ENCODE results near the gene SYCP3. TPM values are rescaled to one million over a fixed set of nuclear protein-coding genes. Genes with fewer than 3 reads are reported as not detected.

SYCP3 gene
- total RNA-seq, 2 experiments from 2014 or later = 0.16 TPM; not detected in 1

DNA sequence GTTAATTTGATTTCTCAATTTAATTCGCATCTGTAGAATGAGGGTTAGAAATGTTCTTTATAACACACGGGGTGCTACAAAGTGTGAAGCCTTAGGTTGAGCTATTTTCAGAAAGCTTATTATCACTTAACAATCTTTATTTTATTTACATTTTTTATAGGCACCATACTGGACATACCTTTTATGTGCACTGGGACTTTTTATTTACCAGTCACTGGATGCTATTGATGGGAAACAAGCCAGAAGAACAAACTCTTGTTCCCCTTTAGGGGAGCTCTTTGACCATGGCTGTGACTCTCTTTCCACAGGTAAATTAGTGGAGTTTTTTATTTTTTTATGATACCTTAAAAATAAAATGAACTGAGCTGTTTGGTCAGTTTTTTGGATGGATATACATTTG is 25.3 kb downstream of the SYCP3 start:
- Mint-ChIP-seq H3K9me3 (ENCODE audit: low read depth) (no peaks in the 10 kb centered on the region), H3K4me1 (peaks cover 5% of the 10 kb centered on the region), H3K36me3 (ENCODE audit: low read depth) (no peaks in the 10 kb centered on the region), H3K27me3 (no peaks in the 10 kb centered on the region), H3K4me3 (no peak overlapping the region), H3K27ac (no peak overlapping the region)
- ChIA-PET POLR2A (no interaction called here), CTCF (interaction anchor here (0.9 to 1.0 kb wide), 2 partner anchors 35 to 53 kb away, joined by 3 read pairs; no protein-coding TSS in a partner anchor)
- intact Hi-C loops (cut with DNase I, micrococcal nuclease) = no loop called here
- no peak for DNase-seq
- ATAC-seq = no peak

DNA sequence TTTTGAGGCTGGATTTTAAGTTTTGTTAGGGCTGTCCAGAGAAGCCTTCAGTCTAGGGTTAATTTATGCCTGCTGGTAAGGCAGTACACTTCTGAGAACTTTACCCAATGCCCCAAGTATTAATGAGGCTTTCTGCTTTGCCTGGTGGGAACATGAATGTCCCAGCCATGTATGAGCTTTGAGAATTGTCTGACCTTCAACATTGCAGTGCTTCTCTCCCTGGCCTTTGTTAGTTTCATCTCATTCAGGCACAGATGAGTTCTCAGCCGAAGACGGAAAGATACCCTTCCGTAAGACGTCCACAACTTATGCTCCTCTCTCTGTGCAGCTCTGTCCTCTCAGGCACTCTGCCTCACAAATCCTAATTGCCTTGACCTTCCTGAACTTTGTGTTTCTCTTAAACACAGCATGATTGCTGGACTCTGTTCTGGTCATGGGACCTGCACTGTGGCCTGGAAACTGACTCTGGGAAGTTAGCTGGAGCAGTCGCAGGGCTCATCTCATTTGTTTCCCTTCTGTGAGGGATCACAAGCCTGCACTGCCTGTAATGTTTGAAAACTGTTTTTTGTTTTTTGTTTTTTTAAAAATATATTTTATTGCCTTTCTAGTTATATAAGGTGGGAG is 26.1 kb downstream of the SYCP3 start:
- POLR2A ChIA-PET = no interaction called here
- no peaks in the 10 kb centered on the region for H3K36me3 Mint-ChIP-seq (ENCODE audit: low read depth)
- no peak overlapping the region for H3K4me3 Mint-ChIP-seq
- intact Hi-C loops (cut with DNase I, micrococcal nuclease) = no loop called here
- no peaks in the 10 kb centered on the region for H3K9me3 Mint-ChIP-seq (ENCODE audit: low read depth)
- H3K4me1 Mint-ChIP-seq = peaks cover 5% of the 10 kb centered on the region
- CTCF ChIA-PET = interaction anchor here (1.0 kb wide), 1 partner anchor 34 kb away, joined by 3 read pairs; no protein-coding TSS in a partner anchor
- H3K27me3 Mint-ChIP-seq = no peaks in the 10 kb centered on the region
- ATAC-seq (no peak), DNase-seq (no peak)
- H3K27ac Mint-ChIP-seq = no peak overlapping the region

DNA sequence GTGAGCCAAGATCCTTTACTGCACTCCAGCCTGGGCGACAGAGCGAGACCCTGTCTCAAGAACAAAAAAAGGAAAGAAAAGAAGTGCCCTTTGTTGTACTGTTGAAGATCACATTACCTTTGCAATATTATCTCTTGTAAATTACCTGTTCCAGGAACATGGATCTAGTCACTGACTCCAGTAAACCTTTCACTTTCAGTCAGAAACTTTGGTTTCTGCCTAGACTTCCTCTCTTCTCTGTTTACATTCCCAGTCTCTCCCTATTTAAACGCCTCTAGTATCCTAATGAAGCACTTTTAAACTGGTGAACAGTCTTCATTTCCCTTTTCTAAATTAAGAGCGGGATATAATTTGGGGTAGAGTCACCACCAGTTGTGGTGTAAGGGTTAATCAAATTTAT is 29.0 kb downstream of the SYCP3 start:
- H3K4me3 Mint-ChIP-seq = no peak overlapping the region
- no peaks in the 10 kb centered on the region for H3K9me3 Mint-ChIP-seq (ENCODE audit: low read depth)
- DNase-seq = no peak
- POLR2A ChIA-PET = no interaction called here
- H3K27ac Mint-ChIP-seq = no peak overlapping the region
- CTCF ChIA-PET = no interaction called here
- intact Hi-C loops (cut with DNase I, micrococcal nuclease) = no loop called here
- no peak for ATAC-seq
- H3K27me3 Mint-ChIP-seq = no peaks in the 10 kb centered on the region
- no peaks in the 10 kb centered on the region for H3K36me3 Mint-ChIP-seq (ENCODE audit: low read depth)
- peaks cover 10% of the 10 kb centered on the region for H3K4me1 Mint-ChIP-seq

DNA sequence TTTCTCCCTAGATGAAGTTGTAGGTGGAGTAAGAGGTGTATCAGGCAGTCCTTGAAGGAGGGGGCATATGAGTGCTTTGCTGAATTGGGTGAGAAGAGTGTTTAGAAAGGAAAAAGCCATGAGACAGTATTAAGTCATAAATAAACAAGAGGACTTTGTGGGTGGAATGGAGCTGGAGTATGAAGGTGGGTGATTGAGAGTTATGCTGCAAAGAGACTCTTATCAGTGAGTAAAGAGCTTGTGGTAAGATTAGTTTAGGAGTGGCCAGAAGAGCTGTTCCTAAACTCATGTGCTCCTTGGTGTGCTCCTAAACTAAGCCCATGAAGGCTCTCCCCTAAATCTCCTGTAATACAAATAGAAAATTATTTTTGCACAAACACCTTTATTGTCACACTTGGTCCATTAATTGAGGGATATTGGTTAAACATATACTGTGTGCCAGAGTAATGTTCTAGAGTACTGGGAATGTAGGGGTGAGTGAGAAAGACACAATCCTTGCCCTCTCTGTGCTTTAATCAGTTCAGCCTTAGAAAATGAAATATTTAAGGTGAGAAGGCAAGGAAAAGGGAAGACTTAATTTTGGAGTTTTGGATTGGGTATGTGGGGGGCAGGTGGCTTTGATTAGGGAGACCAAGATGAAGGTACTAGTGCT is 32.0 kb downstream of the SYCP3 start:
- Mint-ChIP-seq H3K27me3 (no peaks in the 10 kb centered on the region), H3K36me3 (ENCODE audit: low read depth) (no peaks in the 10 kb centered on the region), H3K4me3 (no peak overlapping the region), H3K9me3 (ENCODE audit: low read depth) (no peaks in the 10 kb centered on the region), H3K4me1 (peaks cover 10% of the 10 kb centered on the region), H3K27ac (no peak overlapping the region)
- ATAC-seq = no peak
- DNase-seq = no peak
- CTCF ChIA-PET = interaction anchor here (0.6 to 2.0 kb wide), 3 partner anchors 11 to 16 kb away, joined by 3 to 5 read pairs (median 3); no protein-coding TSS in a partner anchor
- intact Hi-C loops (cut with DNase I, micrococcal nuclease) = no loop called here
- POLR2A ChIA-PET = no interaction called here

DNA sequence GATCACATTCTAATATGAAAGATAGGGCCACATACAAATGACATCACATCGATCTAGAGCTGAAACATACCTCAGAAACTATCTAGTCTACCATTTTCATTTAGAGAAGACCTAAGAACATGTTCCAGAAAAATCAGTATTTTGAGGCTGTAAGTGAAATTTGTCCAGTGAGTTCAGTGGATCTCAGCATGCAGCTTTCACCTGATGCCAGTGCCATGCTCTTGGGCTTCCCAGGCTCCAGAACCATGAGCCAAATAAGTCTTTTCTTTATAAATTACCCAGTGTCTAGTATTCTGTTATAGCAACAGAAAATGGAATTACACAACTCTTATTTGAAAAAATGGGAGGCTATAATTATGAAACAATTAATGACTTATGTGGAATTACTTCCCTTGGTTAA is 32.9 kb downstream of the SYCP3 start:
- ATAC-seq (no peak), DNase-seq (no peak)
- ChIA-PET CTCF (interaction anchor here (1.0 kb wide), 1 partner anchor 1033 kb away, joined by 3 read pairs; no protein-coding TSS in a partner anchor), POLR2A (no interaction called here)
- intact Hi-C loops (cut with DNase I, micrococcal nuclease) = no loop called here
- Mint-ChIP-seq H3K27ac (no peak overlapping the region), H3K27me3 (no peaks in the 10 kb centered on the region), H3K4me1 (peaks cover 10% of the 10 kb centered on the region), H3K9me3 (ENCODE audit: low read depth) (no peaks in the 10 kb centered on the region), H3K36me3 (ENCODE audit: low read depth) (no peaks in the 10 kb centered on the region), H3K4me3 (no peak overlapping the region)

DNA sequence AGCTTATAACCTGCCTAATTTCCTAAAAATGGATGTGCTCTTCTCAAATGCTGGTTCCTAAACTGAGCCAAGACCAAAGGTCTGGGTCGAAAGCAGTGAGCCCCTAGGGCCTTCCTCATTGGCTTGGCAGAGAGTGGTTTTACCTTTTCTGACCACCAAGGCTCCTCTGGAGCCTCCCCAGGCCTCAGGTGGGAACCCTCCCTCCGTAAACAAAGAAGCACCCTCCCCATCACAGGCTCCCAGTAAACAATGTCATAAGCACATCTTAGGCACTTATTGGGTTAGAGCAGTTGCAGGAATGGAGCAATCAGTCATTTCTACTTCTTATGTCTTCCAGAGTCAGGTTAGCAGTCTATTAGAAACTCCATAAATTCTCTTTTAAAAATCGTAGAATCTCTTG is 35.8 kb downstream of the SYCP3 start:
- Mint-ChIP-seq H3K4me3 (no peak overlapping the region), H3K4me1 (peaks cover 18% of the 10 kb centered on the region), H3K9me3 (ENCODE audit: low read depth) (no peaks in the 10 kb centered on the region), H3K36me3 (ENCODE audit: low read depth) (no peaks in the 10 kb centered on the region), H3K27me3 (no peaks in the 10 kb centered on the region), H3K27ac (no peak overlapping the region)
- ATAC-seq = no peak
- intact Hi-C loops (cut with DNase I, micrococcal nuclease) = no loop called here
- CTCF ChIA-PET = no interaction called here
- POLR2A ChIA-PET = no interaction called here
- no peak for DNase-seq

DNA sequence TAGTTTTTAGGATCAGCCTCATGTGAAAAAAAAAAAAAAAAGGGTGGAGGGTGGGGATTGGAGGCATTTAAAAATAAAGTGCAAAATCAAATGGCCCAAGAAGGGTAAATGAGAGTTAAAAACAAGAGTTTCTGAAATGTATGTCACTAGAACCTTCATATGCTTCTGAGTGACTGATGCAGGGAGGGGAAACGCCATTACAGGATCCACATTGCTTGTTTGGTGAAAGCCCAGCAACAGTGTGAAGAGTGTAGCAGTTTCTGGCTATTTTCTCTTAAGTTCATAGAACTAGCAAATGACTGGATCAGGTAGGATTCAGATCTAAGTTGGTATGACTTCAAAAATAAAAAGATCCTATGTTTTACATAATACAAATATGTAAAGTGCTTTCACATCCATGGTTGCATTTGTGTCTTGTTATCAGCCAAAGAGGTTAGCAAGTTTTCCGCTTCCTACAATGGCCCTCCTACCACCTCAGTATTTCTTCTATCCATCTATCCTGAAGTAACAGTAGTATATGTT is 38.9 kb downstream of the SYCP3 start:
- H3K9me3 Mint-ChIP-seq (ENCODE audit: low read depth) = no peaks in the 10 kb centered on the region
- H3K4me1 Mint-ChIP-seq = peaks cover 28% of the 10 kb centered on the region
- no peak overlapping the region for H3K27ac Mint-ChIP-seq
- no peak overlapping the region for H3K4me3 Mint-ChIP-seq
- POLR2A ChIA-PET = no interaction called here
- ATAC-seq (no peak), DNase-seq (no peak)
- H3K36me3 Mint-ChIP-seq (ENCODE audit: low read depth) = no peaks in the 10 kb centered on the region
- no peaks in the 10 kb centered on the region for H3K27me3 Mint-ChIP-seq
- intact Hi-C loops (cut with DNase I, micrococcal nuclease) = no loop called here
- CTCF ChIA-PET = no interaction called here

DNA sequence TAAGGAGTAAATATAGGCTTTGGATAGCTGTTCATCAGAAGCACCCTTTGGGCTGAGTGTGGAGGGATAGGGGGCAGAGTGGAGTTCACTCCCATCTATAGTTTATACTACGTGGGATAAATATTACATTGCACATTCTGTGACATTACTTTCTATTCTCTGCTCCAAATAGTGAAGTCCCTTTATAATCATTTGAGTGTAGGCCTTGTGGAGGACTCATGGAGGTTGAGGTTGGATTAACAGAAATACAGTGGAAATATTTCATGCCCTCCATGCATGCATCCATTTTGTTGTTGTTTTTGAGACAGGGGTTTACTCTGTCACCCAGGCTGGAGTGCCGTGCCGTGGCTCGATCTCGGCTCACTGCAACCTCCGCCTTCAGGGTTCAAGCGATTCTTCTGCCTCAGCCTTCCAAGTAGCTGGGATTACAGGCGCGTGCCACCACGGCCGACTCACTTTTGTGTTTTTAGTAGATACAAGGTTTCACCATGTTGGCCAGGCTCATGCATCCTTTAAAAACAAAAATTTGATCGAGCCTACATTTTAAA is 40.4 kb downstream of the SYCP3 start:
- peak; percentile 49 for DNase-seq
- CTCF ChIA-PET = interaction anchor here (0.7 kb wide), 1 partner anchor 14 kb away, joined by 4 read pairs; no protein-coding TSS in a partner anchor
- POLR2A ChIA-PET = no interaction called here
- peak overlapping the region; percentile 81 for H3K4me3 Mint-ChIP-seq
- intact Hi-C loops (cut with DNase I, micrococcal nuclease) = loop anchor here in 1 of 2 experiments (5.0 kb wide), 1 partner anchor 178 kb away; the partner anchor contains the start of gene DRAM1
- no peak for ATAC-seq
- H3K27ac Mint-ChIP-seq = peak overlapping the region; percentile 83
- H3K9me3 Mint-ChIP-seq (ENCODE audit: low read depth) = no peaks in the 10 kb centered on the region
- no peaks in the 10 kb centered on the region for H3K36me3 Mint-ChIP-seq (ENCODE audit: low read depth)
- H3K4me1 Mint-ChIP-seq = peaks cover 29% of the 10 kb centered on the region
- no peaks in the 10 kb centered on the region for H3K27me3 Mint-ChIP-seq

DNA sequence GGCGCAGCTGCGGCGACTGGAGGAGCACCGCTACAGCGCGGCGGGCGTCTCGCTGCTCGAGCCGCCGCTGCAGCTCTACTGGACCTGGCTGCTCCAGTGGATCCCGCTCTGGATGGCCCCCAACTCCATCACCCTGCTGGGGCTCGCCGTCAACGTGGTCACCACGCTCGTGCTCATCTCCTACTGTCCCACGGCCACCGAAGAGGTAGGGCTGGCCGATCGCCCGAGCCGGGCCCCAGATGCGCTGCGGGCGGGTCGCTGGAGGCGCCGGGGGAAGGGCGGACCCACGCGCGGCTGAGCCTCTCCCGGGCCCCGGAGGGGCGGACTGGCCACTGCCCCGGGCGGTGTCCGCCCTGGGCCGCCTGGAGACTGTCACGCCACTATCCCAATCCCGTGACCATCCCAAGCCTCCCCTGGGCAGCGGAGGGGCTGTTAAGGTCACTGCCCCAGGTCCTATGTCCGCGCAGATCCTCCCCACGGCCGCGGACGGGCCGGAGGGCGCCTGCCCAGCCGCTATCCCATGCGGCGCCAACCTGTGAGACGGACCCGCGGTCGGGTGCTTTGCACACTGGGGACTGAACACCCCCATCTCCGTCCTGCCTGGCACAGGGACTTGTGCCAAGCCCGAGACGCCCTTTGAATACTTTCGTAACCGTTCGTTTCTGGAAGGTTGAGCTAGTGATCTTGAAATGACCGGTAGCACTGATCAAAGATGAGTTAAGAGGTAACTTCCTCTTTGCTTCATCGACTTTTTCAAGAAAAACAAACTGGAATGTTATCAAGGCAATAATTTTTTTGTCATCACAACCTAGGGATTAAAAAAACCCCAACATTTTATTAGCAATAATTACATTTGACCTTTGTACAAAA is 41.1 kb downstream of the SYCP3 start:
- intact Hi-C loops (cut with DNase I, micrococcal nuclease) = loop anchor here in 1 of 2 experiments (1.0 to 5.0 kb wide), 3 partner anchors 133 to 291 kb away; partner anchors contain the start of genes ARL1 and DRAM1
- no peaks in the 10 kb centered on the region for H3K27me3 Mint-ChIP-seq
- POLR2A ChIA-PET = no interaction called here
- H3K4me3 Mint-ChIP-seq = peak overlapping the region; percentile 81
- no peaks in the 10 kb centered on the region for H3K36me3 Mint-ChIP-seq (ENCODE audit: low read depth)
- ATAC-seq (peak; percentile 21), DNase-seq (peak; percentile 35)
- H3K9me3 Mint-ChIP-seq (ENCODE audit: low read depth) = no peaks in the 10 kb centered on the region
- peaks cover 29% of the 10 kb centered on the region for H3K4me1 Mint-ChIP-seq
- CTCF ChIA-PET = interaction anchor here (0.7 kb wide), 1 partner anchor 13 kb away, joined by 4 read pairs; no protein-coding TSS in a partner anchor
- H3K27ac Mint-ChIP-seq = peak overlapping the region; percentile 83

DNA sequence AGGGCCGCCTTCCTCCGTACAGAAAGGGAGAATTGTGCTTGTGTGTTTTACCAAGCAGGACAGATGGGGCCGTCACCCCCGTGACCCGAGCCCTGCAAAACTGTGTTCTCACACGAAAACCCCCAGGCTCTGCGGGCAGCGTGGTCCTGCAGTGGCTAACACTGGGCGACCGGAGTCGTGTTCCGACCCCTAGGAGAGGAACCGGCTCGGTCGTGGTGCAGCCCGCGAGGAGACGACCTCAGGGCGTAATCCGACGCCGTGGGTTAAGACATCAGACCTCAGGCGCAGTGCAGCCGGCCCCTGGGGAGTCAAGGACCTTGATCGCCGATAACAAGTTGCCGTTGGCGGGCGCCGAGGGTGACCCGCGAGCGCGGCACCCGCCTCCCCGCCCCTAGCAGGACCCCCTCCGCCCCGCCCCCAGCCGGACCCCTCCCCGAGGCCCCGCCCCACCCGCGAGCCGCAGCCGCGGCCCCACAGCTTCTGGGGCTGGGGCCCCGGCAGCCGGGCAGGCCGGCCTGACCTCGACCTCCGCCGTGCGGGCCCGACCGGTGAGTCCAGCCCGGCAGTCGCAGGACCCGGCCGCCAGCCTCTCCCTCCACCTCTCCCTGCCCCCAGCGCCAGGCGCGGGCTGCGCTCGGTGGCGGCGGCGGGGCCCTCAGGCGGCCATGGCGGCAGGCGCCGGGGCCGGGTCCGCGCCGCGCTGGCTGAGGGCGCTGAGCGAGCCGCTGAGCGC is 41.9 kb downstream of the SYCP3 start, which contains the start of gene CHPT1:
TSS of gene CHPT1 (plus strand) at position 444 of the 733 bp plus-strand sequence. CDS start at position 666, 222 bp downstream.
- ChIA-PET POLR2A (no interaction called here), CTCF (no interaction called here)
- intact Hi-C loops (cut with DNase I, micrococcal nuclease) = loop anchor here in 1 of 2 experiments (1.0 to 5.0 kb wide), 3 partner anchors 134 to 290 kb away; partner anchors contain the start of genes ARL1 and DRAM1
- H3K27ac Mint-ChIP-seq = peak within 1 kb of the TSS; percentile 83
- peak; percentile 76 for DNase-seq
- no peaks in the 10 kb centered on the region for H3K27me3 Mint-ChIP-seq
- ATAC-seq = peak; percentile 74
- no peaks in the 10 kb centered on the region for H3K9me3 Mint-ChIP-seq (ENCODE audit: low read depth)
- H3K36me3 Mint-ChIP-seq (ENCODE audit: low read depth) = no peaks in the 10 kb centered on the region
- peak within 1 kb of the TSS; percentile 81 for H3K4me3 Mint-ChIP-seq
- peaks cover 29% of the 10 kb centered on the region for H3K4me1 Mint-ChIP-seq

Measured in activated CD4-positive, alpha-beta T cell treated with anti-CD3 and anti-CD28 coated beads for 36 hours (primary cell).